HG03558 (cell line): ENCODE results near the gene ANO3.

Experiments used
- ATAC-seq: cut with Tn5 transposase; IDR thresholded peaks from one replicate; pipeline ENCODE4 v1.9.1; 2021; ENCODE audit warnings: moderate number of reproducible peaks; ENCODE audit not compliant: unreplicated experiment; ENCODE audit errors: extremely low read depth

ANO3 gene

GRCh38 chr11:26696330-26696729 is 364.4 kb downstream of the ANO3 start:
- no peak for ATAC-seq

GRCh38 chr11:26698224-26698623 is 366.3 kb downstream of the ANO3 start:
- no peak for ATAC-seq

GRCh38 chr11:26700574-26701235 is 368.8 kb downstream of the ANO3 start:
- no peak for ATAC-seq

- no peak for ATAC-seq
Observed at GRCh38 chr11:26702406-26702805, 370.5 kb downstream of the ANO3 start.

GRCh38 chr11:26703411-26704191 is 371.7 kb downstream of the ANO3 start:
- no peak for ATAC-seq

- ATAC-seq, result no peak
Observed at GRCh38 chr11:26704249-26704648, 372.3 kb downstream of the ANO3 start.

- ATAC-seq, result no peak
Observed at GRCh38 chr11:26706181-26706580, 374.3 kb downstream of the ANO3 start.

- ATAC-seq, result no peak
Observed at GRCh38 chr11:26708736-26709456, 377.0 kb downstream of the ANO3 start.

GRCh38 chr11:26710489-26710888 is 378.6 kb downstream of the ANO3 start:
- no peak for ATAC-seq

- no peak for ATAC-seq
Observed at GRCh38 chr11:26712497-26712896, 380.6 kb downstream of the ANO3 start.
